Measurements from ENCODE around the gene ZNF778.

DNA sequence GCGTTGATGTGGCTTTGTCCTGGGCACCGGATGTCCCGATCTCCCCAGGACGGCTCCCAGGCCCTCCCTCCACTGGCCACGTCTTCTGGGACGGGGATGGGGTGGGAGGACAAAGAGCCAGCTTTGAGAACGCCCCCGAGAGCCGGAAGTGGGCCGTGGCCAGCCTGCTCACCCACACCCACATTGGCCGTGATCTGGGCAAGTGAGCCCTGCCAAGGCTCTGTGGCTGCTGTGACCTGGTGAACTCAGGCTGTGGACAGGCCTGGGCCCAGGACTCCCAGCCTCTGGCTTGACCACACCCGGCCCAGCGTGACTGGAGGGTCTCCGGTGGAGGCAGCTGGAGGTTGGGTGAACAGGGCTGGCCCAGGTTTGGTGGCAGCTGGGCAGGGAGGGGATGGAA lies 42.6 kb upstream of the ZNF778 start:
- TF ChIP-seq POLR2A (IDR thresholded peaks at IDR 0.05) = no peak
- no peak for TF ChIP-seq POLR2AphosphoS5 (IDR thresholded peaks at IDR 0.05)
